Stimulated activated CD8-positive, alpha-beta memory T cell treated with anti-CD3 and anti-CD28 coated beads, Interleukin-2, amount 100 ng/mL, for 48 hours (primary cell): ENCODE results near the gene TANC2.

Experiments
- DNase-seq, 2 donors: peaks; one replicate each; pipeline ENCODE4 v3.0.0-alpha.2; 2020; ENCODE audit warnings: low read depth in 2 of 2

The TANC2 gene

GRCh38 chr17:63001689-63002394 is 35.8 kb downstream of the TANC2 start:
- DNase-seq = no peak

GRCh38 chr17:63002625-63003024 is 36.6 kb downstream of the TANC2 start:
- DNase-seq = no peak

- DNase-seq = no peak
Observed at GRCh38 chr17:63015824-63016223, 49.8 kb downstream of the TANC2 start.
